NT2/D1 (cell line): Measurements from ENCODE around the gene CD300H.

ENCODE experiments used
- YY1 ChIP-seq: IDR thresholded peaks from 2 replicates; pipeline ENCODE4 v1.6.1; 2011; ENCODE audit not compliant: insufficient read length, insufficient read depth
- ZNF274 ChIP-seq: IDR thresholded peaks from 2 replicates; pipeline ENCODE4 v1.6.1; 2011; ENCODE audit warnings: mild to moderate bottlenecking, low read depth, low read length

- TF ChIP-seq YY1 (no peak), ZNF274 (no peak)
Observed at GRCh38 chr17:74592087-74592990, 25.0 kb upstream of the CD300H start, which contains the start of gene CD300LD.
